Transverse colon (tissue), 3 donors: ENCODE results near the gene SRXN1.

Experiments
- POLR2A ChIP-seq: fragments of 450-650 bp; IDR thresholded peaks from one replicate; pipeline ENCODE4 v1.6.1; 2016; ENCODE audit warnings: antibody characterized with exemption, mild to moderate bottlenecking, moderate library complexity
- TF ChIP-seq, protein P1 (sequence below), 5 experiments: fragments of 200-600 bp in 3 of 5; fragments of 450-650 bp in 2 of 5; sonication (generic) in 3 of 5; IDR thresholded peaks; 1 replicate in 2 of 5; 2 replicates in 3 of 5; pipeline ENCODE4 v1.5.1; 2016 to 2017; ENCODE audit warnings: antibody characterized with exemption in 5 of 5, inconsistent platforms in 3 of 5, mild to moderate bottlenecking in 2 of 5, moderate library complexity in 1 of 5

DNA sequence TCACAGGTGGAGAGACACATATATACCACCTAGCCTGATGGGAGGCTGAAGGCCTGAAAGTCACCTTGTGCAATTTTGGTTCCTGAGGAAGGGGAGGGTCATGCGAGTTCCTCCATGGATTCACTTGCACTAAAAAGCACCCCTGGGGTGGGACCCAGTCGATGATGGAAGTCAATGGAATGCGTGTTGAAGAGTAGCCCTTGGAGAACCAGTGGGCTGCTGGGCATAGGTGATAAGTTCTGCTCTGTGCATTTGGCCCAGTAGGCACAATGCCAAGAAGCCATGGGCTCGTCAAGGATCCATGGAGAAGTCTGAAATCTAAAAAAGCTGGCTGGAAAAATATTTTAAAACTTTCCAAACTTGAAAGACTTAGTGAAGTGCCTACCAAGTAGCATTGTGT lies 41.5 kb upstream of the SRXN1 start:
- TF ChIP-seq, protein P1, sequence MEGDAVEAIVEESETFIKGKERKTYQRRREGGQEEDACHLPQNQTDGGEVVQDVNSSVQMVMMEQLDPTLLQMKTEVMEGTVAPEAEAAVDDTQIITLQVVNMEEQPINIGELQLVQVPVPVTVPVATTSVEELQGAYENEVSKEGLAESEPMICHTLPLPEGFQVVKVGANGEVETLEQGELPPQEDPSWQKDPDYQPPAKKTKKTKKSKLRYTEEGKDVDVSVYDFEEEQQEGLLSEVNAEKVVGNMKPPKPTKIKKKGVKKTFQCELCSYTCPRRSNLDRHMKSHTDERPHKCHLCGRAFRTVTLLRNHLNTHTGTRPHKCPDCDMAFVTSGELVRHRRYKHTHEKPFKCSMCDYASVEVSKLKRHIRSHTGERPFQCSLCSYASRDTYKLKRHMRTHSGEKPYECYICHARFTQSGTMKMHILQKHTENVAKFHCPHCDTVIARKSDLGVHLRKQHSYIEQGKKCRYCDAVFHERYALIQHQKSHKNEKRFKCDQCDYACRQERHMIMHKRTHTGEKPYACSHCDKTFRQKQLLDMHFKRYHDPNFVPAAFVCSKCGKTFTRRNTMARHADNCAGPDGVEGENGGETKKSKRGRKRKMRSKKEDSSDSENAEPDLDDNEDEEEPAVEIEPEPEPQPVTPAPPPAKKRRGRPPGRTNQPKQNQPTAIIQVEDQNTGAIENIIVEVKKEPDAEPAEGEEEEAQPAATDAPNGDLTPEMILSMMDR (IDR thresholded peaks at IDR 0.05), result no peak
- TF ChIP-seq POLR2A, result no peak
